ENCODE data around the gene RPGRIP1L.

The RPGRIP1L gene

GRCh38 chr16:53703590-53704444, at the start of gene RPGRIP1L, which contains the start of gene FTO:
RPGRIP1L (minus strand) TSS chr16:53703859; CDS start chr16:53700723, 3,136 bp downstream.
FTO (plus strand) TSS chr16:53704156.
- DNase-seq, result peak; percentile 99

GRCh38 chr16:53753431-53753830, 49.8 kb upstream of the RPGRIP1L start:
- no peak for DNase-seq

- no peak for DNase-seq
These were observed 48.9 kb upstream of the RPGRIP1L start for GRCh38 chr16:53752560-53752959.

- peak; percentile 72 for DNase-seq
These were observed 42.2 kb upstream of the RPGRIP1L start for GRCh38 chr16:53745753-53746266.

- DNase-seq, result no peak
These were observed 41.4 kb upstream of the RPGRIP1L start for GRCh38 chr16:53745086-53745485.

- peak; percentile 67 for DNase-seq
These were observed 40.8 kb upstream of the RPGRIP1L start for GRCh38 chr16:53744449-53744848.

GRCh38 chr16:53743149-53743566, 39.5 kb upstream of the RPGRIP1L start:
- peak; percentile 48 for DNase-seq

- no peak for DNase-seq
These were observed 37.9 kb upstream of the RPGRIP1L start for GRCh38 chr16:53741546-53741945.

GRCh38 chr16:53740933-53741531, 37.4 kb upstream of the RPGRIP1L start:
- DNase-seq, result no peak

GRCh38 chr16:53740476-53740875, 36.8 kb upstream of the RPGRIP1L start:
- no peak for DNase-seq

- DNase-seq, result no peak
These were observed 33.9 kb upstream of the RPGRIP1L start for GRCh38 chr16:53737552-53737951.

GRCh38 chr16:53736297-53736696, 32.6 kb upstream of the RPGRIP1L start:
- no peak for DNase-seq

GRCh38 chr16:53734908-53735307, 31.2 kb upstream of the RPGRIP1L start:
- DNase-seq, result no peak

GRCh38 chr16:53732296-53732929, 28.8 kb upstream of the RPGRIP1L start:
- DNase-seq, result no peak

GRCh38 chr16:53730693-53731092, 27.0 kb upstream of the RPGRIP1L start:
- no peak for DNase-seq

- DNase-seq, result peak; percentile 43
These were observed 23.0 kb upstream of the RPGRIP1L start for GRCh38 chr16:53726625-53727024.

- no peak for DNase-seq
These were observed 17.4 kb upstream of the RPGRIP1L start for GRCh38 chr16:53721017-53721416.

- DNase-seq, result no peak
These were observed 13.9 kb upstream of the RPGRIP1L start for GRCh38 chr16:53717577-53717976.

- DNase-seq, result no peak
These were observed 11.3 kb upstream of the RPGRIP1L start for GRCh38 chr16:53715023-53715384.

- peak; percentile 75 for DNase-seq
These were observed 10.8 kb upstream of the RPGRIP1L start for GRCh38 chr16:53714205-53715022.

- peak; percentile 22 for DNase-seq
These were observed 9.9 kb upstream of the RPGRIP1L start for GRCh38 chr16:53713403-53714204.

GRCh38 chr16:53712065-53712464, 8.4 kb upstream of the RPGRIP1L start:
- no peak for DNase-seq

Data from NCI-H82 (cell line).